CD1c-positive myeloid dendritic cell (primary cell): ENCODE data around the gene TEX101.
"Not testable (repeated sequence)": the region's sequence is repeated elsewhere in the genome, so short reads cannot be mapped to it uniquely, and the experiment has no call there.

ENCODE experiments used
- DNase-seq: peaks from one replicate; pipeline ENCODE4 v3.0.0-alpha.2; 2016; ENCODE audit errors: extremely low spot score

TEX101 gene, protein sequence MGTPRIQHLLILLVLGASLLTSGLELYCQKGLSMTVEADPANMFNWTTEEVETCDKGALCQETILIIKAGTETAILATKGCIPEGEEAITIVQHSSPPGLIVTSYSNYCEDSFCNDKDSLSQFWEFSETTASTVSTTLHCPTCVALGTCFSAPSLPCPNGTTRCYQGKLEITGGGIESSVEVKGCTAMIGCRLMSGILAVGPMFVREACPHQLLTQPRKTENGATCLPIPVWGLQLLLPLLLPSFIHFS

DNA sequence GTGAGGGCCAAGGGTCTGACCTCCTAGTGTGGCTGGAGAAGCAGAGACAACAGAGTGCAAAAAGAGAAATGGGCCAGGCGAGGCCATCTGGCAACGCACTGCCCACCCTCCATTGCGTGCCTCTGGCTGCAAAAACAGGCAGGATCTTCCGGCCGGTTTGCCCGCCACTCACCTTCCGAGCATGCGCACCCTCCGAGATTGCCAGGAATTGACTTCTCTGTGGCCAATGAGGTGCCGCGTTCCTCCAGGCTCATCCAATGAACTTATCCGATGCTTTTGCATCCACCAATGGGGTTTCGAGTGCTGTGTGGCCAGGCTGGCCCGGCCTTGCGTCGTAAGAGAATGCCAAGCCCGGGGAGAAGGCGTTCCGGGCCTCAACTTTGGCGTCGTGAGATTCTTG lies at the start of gene TEX101:
Gene TEX101 (plus strand): TSS at position 337 of the 400 bp plus-strand sequence. CDS start 1,030 bp downstream, outside the sequence.
- DNase-seq, result no peak

DNA sequence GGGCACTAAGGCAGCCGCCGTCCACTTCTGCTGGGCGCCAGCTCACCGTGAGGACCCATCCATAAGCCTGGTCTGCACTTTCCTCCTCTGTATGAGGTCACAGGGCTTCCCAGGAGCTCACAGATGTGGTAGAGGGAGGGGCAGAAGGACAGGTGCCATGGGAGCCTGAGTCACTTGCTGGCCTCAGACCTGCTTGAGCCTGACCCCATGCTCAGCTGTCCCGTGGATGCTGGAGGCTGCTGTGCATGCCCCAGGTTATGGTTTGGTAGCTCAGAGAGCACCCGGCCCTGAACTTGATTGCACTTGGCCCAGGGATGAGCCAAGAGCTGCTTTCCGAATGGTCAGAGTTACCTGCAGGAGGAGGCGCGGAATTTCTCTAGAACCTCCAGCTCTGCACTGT lies 49.0 kb upstream of the TEX101 start:
- not testable (repeated sequence) for DNase-seq

- no peak for DNase-seq
These were observed 46.9 kb upstream of the TEX101 start for GRCh38 chr19:43367822-43368221.

DNA sequence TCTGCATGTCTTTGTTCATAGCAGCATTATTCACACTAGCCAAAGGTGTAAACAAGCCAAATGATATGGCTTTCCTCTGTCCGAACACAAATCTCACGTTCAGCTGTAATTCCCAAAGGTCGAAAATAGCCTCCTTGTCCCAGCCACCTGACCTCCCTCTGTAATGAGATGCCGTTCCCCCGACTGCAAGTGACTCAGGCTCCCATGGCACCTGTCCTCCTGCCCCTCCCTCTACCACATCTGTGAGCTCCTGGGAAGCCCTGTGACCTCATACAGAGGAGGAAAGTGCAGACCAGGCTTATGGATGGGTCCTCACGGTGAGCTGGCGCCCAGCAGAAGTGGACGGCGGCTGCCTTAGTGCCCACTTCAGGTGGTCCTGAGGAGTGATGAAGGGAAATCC lies 45.8 kb upstream of the TEX101 start:
- DNase-seq, result not testable (repeated sequence)

DNA sequence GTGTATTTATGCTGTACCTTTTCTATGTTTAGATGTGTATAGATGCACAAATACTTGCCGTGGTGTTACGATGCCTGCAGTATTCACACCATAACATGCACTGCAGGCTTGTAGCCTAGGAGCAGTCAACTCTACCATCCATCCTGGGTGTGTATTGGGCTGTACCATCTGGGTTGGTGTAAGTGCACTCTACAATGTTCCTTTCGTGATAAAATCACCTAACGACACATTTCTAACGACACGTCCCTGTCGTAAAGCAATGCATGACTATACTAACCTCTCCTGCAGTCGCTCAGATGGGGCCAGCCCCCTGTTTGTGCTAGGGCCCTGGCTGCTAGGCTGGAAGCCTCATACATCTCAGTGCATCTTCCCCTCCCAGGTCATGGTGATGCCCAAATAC lies 42.8 kb upstream of the TEX101 start:
- no peak for DNase-seq

DNA sequence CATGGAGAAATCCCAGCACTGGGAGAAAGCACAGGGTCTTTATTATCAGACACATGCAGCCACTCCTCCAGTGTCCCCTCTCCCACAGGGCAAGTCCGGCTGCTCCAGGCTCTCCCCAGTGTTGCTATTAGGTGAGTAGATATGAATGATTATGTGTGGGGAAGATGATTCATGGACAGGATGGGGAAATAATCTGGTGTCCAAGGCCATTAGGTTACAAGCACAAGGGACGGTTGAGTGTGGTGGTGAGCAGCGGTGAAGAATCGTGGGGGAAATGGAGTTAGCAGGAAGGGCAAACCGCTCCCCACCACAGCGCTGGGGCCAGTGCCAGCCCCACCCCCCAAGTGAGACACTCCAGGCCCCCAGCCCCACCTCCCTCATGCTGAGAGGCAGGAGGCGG lies 42.2 kb upstream of the TEX101 start:
- no peak for DNase-seq

DNA sequence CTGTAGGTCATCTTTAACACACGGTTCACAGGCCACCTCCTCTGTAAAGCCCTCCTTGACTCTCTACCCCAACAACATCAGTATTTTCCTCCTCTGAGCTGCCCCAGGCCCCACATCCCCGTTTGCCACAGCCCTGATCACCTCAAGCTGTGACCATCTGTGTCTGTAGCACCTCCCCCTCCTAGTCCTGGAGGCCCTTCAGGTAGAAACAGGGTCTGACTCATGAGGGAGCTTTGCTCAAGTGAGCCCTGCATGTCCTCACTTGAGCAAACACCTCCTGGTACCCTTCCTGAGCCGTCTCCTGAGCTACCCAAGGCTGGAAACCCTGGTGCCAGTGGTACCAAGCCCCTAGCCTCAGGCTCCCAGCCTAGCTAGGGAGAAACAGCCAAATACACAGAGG lies 37.1 kb upstream of the TEX101 start:
- not testable (repeated sequence) for DNase-seq

GRCh38 chr19:43380008-43380407 lies 34.7 kb upstream of the TEX101 start:
- no peak for DNase-seq

- DNase-seq, result no peak
These were observed 33.8 kb upstream of the TEX101 start for GRCh38 chr19:43380771-43381386.

GRCh38 chr19:43382586-43383216 lies 32.0 kb upstream of the TEX101 start:
- DNase-seq, result not testable (repeated sequence)

DNA sequence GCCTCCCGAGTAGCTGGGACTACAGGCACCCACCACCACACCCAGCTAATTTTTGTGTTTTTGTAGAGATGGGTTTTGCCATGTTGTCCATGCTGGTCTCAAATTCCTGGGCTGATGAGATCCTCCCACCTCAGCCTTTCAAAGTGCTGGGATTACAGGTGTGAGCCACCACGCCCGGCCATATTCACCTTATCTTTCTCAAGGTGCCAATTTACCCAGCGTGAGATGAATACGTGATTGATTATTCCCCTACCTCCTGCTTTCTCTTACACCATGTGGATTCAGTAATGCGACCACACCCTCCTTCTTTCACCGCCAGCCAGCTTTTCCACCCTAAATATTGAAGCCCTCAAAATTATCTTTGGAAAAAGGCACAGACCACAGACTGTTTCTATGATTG lies 31.4 kb upstream of the TEX101 start:
- DNase-seq, result not testable (repeated sequence)

DNA sequence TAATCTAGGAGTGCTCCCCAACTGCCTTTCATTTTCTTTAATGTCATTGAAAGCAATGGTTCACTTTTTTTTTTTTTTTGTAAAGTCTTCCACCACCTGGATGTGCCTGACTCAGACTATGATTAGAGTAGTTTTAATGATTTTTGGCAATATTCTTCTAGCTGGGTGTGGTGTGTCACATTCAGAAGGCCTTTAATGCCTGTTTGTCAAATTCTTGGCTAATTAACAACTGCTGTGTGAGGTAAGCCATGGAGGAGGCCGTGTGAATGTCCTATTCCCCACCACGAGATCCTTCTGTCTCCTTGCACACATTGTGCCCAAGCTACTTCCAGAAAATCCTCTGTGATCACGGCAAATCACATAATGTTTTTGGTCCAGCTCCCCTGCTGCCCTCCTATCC lies 30.9 kb upstream of the TEX101 start:
- not testable (repeated sequence) for DNase-seq

- DNase-seq, result not testable (repeated sequence)
These were observed 23.7 kb upstream of the TEX101 start for GRCh38 chr19:43390903-43391551.

- DNase-seq, result not testable (repeated sequence)
These were observed 23.1 kb upstream of the TEX101 start for GRCh38 chr19:43391552-43391935.

- DNase-seq, result not testable (repeated sequence)
These were observed 21.2 kb upstream of the TEX101 start for GRCh38 chr19:43393501-43393900.

- DNase-seq, result no peak
These were observed 19.1 kb upstream of the TEX101 start for GRCh38 chr19:43395561-43395960.

DNA sequence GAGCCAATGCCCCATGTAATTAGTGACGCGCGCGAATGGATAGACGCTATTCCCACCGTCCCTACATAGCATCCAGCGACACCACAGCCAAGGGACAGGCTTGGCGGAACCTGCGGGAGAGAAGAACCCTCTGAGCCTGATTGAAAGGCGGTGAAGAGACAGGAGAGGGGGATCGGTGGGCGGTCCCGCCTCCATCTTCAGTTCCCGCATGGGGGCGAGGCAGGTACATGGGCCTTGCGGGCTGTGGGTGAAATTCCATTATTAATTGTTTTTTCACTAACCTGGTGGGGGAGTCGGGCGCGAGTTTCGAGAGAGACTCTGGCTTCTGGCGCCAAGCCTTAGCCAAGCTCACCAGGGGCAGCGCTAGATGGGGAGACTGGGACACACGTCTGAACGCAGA lies 8.4 kb upstream of the TEX101 start:
- DNase-seq, result no peak

- no peak for DNase-seq
These were observed 7.2 kb upstream of the TEX101 start for GRCh38 chr19:43407416-43408005.

DNA sequence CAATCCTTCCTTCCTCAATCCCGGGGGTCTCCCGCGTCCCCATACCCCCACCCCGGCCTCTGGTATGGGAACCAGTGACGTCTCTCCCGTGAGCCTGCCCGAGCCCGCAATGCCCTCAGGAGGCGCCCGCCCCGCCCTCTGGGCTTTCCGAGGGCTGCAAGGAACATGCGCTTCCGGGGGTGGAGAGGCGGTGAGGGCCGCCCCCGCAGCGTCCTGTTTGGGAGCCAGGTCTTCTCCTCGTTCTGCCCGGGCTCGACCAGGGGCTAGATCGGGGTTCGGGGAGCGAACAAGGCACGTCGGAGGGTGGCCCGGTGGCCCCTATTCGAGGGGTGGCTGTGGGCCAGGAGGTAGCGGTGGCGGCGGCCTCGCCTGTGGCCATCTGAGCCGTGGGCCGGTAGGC lies 6.6 kb upstream of the TEX101 start:
- no peak for DNase-seq

GRCh38 chr19:43409415-43409814 lies 5.3 kb upstream of the TEX101 start:
- DNase-seq, result no peak

GRCh38 chr19:43412441-43412840 lies 2.2 kb upstream of the TEX101 start:
- DNase-seq, result no peak

DNA sequence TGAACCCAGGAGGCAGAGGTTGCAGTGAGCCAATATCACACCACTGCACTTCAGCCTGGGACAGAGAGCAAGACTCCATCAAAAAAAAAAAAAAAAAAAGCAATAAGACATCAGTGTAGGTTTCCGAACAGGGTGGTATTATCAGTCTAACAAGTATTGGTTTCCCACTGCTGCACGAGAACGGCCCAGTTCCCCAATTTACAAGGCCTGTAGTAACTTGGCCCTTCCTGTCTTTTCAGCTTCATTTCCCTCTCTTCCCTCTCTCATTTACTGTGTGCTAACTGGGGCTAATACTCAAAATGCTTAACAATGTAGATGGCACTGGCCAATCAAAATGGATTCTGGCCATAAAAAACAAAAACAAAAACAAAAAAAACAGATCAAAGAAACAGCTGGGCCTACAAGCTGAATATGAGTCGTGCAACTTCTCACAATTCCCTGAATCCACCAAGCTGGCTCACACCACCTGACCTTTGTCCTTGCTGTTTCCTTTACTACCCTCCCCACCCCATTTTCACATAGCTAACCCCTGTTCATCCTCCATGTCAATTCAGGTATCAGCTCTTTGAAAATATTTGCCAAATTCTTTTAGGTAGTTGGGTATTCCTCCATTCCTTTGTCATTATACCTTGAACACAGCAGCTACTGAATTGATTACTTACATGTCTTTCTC lies 2.4 kb downstream of the TEX101 start:
- no peak for DNase-seq
